NCI-H345 treated with DMSO at 0.1 percent for 48 hours (cell line): Measurements from ENCODE around the gene MEMO1.
"Not testable (repeated sequence)": the region's sequence is repeated elsewhere in the genome, so short reads cannot be mapped to it uniquely, and the experiment has no call there.

ENCODE experiments used
- DNase-seq: peaks from one replicate; lab custom pipeline; 2025; ENCODE audit not compliant: unreplicated experiment; lab: John Stamatoyannopoulos, UW

Gene MEMO1

GRCh38 chr2:31920962-31921361, 89.8 kb downstream of the MEMO1 start:
- DNase-seq, result no peak

DNA sequence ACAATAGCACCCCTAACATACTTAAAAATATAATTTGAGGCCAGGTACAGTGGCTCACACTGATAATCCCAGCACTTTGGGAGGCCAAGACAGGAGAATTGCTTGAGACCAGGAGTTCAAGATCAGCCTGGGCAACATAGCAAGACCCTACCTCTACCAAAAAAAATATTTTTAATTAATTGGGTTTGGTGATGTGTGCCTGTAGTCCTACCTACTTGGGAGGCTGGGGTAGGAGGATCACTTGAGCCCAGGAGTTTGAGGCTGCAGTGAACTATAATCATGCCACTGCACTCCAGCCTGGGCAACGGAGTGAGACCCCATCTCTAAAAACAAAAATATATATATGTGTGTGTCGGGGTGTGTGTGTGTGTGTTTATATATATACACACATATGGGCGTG, 91.3 kb downstream of the MEMO1 start:
- DNase-seq, result no peak

GRCh38 chr2:31909661-31910060, 101.1 kb downstream of the MEMO1 start:
- no peak for DNase-seq

GRCh38 chr2:31907491-31907890, 103.3 kb downstream of the MEMO1 start:
- not testable (repeated sequence) for DNase-seq

- DNase-seq, result no peak
These were observed 107.6 kb downstream of the MEMO1 start for GRCh38 chr2:31903109-31903780.

- DNase-seq, result no peak
These were observed 108.9 kb downstream of the MEMO1 start for GRCh38 chr2:31901900-31902299.

DNA sequence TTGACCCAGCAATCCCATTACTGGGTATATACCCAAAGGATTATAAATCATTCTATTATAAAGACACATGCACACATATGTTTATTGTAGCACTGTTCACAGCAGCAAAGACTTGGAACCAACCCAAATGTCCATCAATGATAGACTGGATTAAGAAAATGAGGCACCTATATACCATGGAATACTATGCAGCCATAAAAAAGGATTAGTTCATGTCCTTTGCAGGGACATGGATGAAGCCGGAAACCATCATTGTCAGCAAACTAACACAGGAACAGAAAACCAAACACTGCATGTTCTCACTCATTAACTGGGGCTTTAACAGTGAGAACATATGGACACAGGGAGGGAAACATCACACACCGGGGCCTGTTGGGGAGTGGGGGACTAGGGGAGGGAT, 110.7 kb downstream of the MEMO1 start:
- DNase-seq, result not testable (repeated sequence)

- not testable (repeated sequence) for DNase-seq
These were observed 112.5 kb downstream of the MEMO1 start for GRCh38 chr2:31898346-31898745.

GRCh38 chr2:31897340-31897739, 113.5 kb downstream of the MEMO1 start:
- DNase-seq, result not testable (repeated sequence)

DNA sequence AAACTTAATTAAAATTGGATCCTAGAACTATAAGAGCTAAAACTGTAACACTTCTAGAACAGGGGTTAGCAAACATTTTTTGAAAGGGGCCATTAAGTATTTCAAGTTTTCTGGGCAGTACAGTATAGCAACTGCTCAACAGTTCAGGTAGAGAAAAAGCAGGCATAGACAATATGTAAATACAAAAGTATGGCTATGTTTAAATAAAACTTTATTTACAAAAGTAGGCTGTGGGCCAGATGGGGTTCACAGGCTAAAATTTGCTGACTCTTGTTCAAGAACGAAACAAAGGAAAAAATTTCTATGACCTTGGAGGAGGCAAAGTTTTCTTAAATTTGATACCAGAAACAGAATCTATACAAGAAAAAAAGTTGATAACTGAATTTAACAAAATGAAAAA, 114.5 kb downstream of the MEMO1 start:
- no peak for DNase-seq

GRCh38 chr2:31894656-31895055, 116.2 kb downstream of the MEMO1 start:
- DNase-seq, result no peak

- no peak for DNase-seq
These were observed 117.7 kb downstream of the MEMO1 start for GRCh38 chr2:31893094-31893493.

- DNase-seq, result no peak
These were observed 121.8 kb downstream of the MEMO1 start for GRCh38 chr2:31889044-31889443.

GRCh38 chr2:31888550-31888949, 122.3 kb downstream of the MEMO1 start:
- no peak for DNase-seq

DNA sequence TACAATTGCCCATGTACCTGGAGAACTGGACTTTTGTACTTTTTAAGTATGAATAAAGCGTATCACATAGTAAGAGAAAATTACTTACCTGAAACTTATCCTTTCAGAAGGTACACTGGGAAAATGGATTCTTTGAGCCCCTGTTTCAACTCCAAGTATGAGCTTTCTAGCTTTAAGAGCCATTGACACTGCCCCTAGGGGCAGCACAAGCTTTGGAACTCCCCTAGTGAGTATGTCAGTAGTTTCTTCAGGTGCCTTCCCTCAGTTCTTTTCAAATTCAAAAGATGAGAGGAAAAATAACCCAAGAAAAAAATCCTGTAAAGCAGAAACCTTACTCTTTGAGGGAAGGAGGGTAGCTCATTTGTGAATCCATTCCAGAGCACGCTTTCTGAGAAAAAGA, 124.1 kb downstream of the MEMO1 start:
- DNase-seq, result no peak

DNA sequence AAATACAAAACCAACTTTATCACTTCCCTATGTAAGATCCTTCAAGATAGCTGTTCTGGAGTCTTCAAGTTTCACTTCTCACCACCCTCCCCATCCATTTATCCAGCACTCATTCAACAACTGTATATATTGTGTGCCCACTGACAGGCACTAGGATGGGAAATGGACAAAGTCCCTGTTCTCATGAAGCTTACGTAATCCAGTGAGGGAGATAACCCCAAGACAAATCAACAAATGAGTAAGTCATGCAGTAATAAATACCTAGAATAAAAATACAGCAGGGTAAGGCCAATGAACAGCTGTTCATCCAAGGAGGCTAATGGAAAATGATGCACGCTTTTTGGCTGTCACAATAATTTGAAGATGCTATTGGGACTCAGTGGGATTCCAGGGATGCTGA, 133.8 kb downstream of the MEMO1 start:
- no peak for DNase-seq

DNA sequence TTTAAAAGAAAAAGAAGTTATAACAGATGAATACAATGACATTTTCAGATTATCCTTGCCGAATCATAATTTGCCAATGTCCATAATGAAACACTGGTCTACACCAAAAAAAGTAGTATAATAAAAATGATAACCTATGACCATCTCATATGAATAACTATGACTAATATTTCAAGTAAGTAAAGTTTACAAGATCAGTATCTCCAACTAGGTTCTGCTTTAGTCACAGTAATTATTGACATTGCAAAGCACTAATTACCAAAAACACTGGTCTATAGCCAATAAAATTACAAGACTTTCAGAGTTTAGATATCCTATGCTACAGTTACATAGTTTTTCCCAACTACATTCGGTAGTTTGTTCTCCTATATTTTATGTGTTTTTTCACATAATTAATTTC, 136.7 kb downstream of the MEMO1 start:
- no peak for DNase-seq

- DNase-seq, result no peak
These were observed 145.6 kb downstream of the MEMO1 start for GRCh38 chr2:31865215-31865614.

DNA sequence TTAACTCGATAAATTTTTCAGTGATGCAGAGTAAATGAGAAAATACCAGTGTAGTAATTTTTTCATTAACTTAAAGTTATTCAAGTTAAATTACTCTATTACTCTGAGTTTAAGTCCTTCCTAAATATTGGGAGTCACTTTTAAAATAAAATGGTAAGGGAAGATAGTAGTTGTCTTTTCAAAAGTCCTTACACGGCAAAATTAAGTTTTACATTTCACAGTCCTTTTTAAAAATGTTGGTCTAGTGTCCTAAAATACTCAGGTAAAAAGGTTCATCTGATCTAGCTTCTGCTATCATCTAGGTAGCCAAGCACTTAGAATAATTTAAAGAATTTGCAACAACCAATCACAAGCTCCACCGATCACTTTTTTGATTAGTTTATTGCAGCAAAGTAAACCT, 146.9 kb downstream of the MEMO1 start:
- no peak for DNase-seq

GRCh38 chr2:31863015-31863656, 147.7 kb downstream of the MEMO1 start:
- DNase-seq, result not testable (repeated sequence)

- DNase-seq, result no peak
These were observed 150.8 kb downstream of the MEMO1 start for GRCh38 chr2:31859959-31860358.

DNA sequence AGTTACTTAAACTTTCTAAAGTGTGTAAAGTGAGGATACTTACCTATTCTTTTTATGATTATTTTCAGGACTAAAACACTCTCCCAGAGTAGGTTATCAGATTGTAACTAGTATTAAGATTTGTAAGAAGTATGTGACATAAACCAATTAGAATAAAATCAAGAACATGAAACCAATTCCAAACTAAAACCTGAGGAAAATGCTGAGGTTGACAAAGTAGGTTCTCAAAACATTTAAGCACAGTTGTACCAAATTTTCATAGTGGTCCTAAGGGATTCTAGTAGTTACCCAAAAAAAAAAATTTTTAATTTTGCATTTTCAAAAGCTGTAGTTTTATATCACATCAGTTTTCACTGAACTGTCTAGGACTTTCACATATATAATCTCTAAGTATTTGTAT, 157.3 kb downstream of the MEMO1 start:
- DNase-seq, result no peak

DNA sequence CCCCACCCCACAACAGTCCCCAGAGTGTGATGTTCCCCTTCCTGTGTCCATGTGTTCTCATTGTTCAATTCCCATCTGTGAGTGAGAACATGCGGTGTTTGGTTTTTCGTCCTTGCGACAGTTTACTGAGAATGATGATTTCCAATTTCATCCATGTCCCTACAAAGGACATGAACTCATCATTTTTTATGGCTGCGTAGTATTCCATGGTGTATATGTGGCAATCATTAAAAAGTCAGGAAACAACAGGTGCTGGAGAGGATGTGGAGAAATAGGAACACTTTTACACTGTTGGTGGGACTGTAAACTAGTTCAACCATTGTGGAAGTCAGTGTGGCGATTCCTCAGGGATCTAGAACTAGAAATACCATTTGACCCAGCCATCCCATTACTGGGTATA, 168.7 kb downstream of the MEMO1 start:
- DNase-seq, result not testable (repeated sequence)
